Activated CD4-positive, alpha-beta T cell treated with anti-CD3 and anti-CD28 coated beads, Interleukin-2, amount 10 ng/mL, durations not matched to agents 7 days and 5 days (primary cell): ENCODE results near the gene OR2V1. TPM values are rescaled to one million over a fixed set of nuclear protein-coding genes. Genes with fewer than 3 reads are reported as not detected.
"Not testable (repeated sequence)": the region's sequence is repeated elsewhere in the genome, so short reads cannot be mapped to it uniquely, and the experiment has no call there.

ENCODE experiments used
- CTCF ChIA-PET: fragments of 350-600 bp; sonication (Branson Sonifier 250); formaldehyde crosslinking; loops from one replicate; lab custom pipeline; 2021; ENCODE audit warnings: antibody characterized with exemption; lab: Charles Lee
- POLR2A ChIA-PET: fragments of 350-600 bp; sonication (Branson Sonifier 250); formaldehyde crosslinking; loops from one replicate; lab custom pipeline; 2021; ENCODE audit warnings: antibody characterized with exemption; lab: Charles Lee
- DNase-seq: peaks from one replicate; pipeline ENCODE4 v3.0.0-alpha.2; 2020
- H3K27ac Mint-ChIP-seq: one replicate; pipeline ENCODE4 v1.8.0; 2021; ENCODE audit warnings: mild to moderate bottlenecking, moderate library complexity, mixed read lengths
- H3K27me3 Mint-ChIP-seq: one replicate; pipeline ENCODE4 v1.8.0; 2021; ENCODE audit warnings: mixed read lengths
- H3K36me3 Mint-ChIP-seq: one replicate; pipeline ENCODE4 v1.8.0; 2021; ENCODE audit warnings: low read depth, mixed read lengths
- H3K4me1 Mint-ChIP-seq: one replicate; pipeline ENCODE4 v1.8.0; 2021; ENCODE audit warnings: mixed read lengths
- H3K4me3 Mint-ChIP-seq: one replicate; pipeline ENCODE4 v1.8.0; 2021; ENCODE audit warnings: mild to moderate bottlenecking, moderate library complexity, mixed read lengths
- H3K9me3 Mint-ChIP-seq: one replicate; pipeline ENCODE4 v1.8.0; 2021; ENCODE audit warnings: mixed read lengths
- total RNA-seq, 2 experiments: library from RNA; stranded (reverse); gene quantifications; one replicate each; pipeline ENCODE4 v1.2.3, GENCODE V29; 2021

OR2V1 gene
- not detected for total RNA-seq

GRCh38 chr5:181130832-181131496 is at the start of gene OR2V1:
TSS of gene OR2V1 (minus strand) at chr5:181131169. CDS start at chr5:181125304, 5,865 bp downstream.
- ChIA-PET CTCF (no interaction called here), POLR2A (no interaction called here)
- H3K9me3 Mint-ChIP-seq, result peaks cover 4% of the 10 kb centered on the region
- no peak within 1 kb of the TSS for H3K27ac Mint-ChIP-seq
- H3K27me3 Mint-ChIP-seq, result peaks cover 30% of the 10 kb centered on the region
- no peak for DNase-seq
- H3K4me1 Mint-ChIP-seq, result no peaks in the 10 kb centered on the region
- H3K36me3 Mint-ChIP-seq, result no peaks in the 10 kb centered on the region
- no peak within 1 kb of the TSS for H3K4me3 Mint-ChIP-seq

- H3K27me3 Mint-ChIP-seq, result peaks cover 21% of the 10 kb centered on the region
- H3K9me3 Mint-ChIP-seq, POLR2A ChIA-PET, DNase-seq, H3K4me3 Mint-ChIP-seq, H3K27ac Mint-ChIP-seq, H3K36me3 Mint-ChIP-seq: not testable (repeated sequence)
- H3K4me1 Mint-ChIP-seq, result peaks cover 22% of the 10 kb centered on the region
- CTCF ChIA-PET, result interaction anchor here (0.7 to 1.0 kb wide), 2 partner anchors 12 to 20 kb away, joined by 3 to 4 read pairs; no protein-coding TSS in a partner anchor
Observed at GRCh38 chr5:181177559-181177958, 46.6 kb upstream of the OR2V1 start.

GRCh38 chr5:181176254-181176952 is 45.4 kb upstream of the OR2V1 start:
- Mint-ChIP-seq H3K27ac (no peak overlapping the region), H3K36me3 (no peaks in the 10 kb centered on the region), H3K4me3 (no peak overlapping the region), H3K9me3 (no peaks in the 10 kb centered on the region), H3K4me1 (peaks cover 23% of the 10 kb centered on the region), H3K27me3 (peaks cover 21% of the 10 kb centered on the region)
- no peak for DNase-seq
- CTCF ChIA-PET, result interaction anchor here (0.7 kb wide), 1 partner anchor 13 kb away, joined by 5 read pairs; no protein-coding TSS in a partner anchor
- POLR2A ChIA-PET, result no interaction called here

GRCh38 chr5:181173420-181174342 is 42.7 kb upstream of the OR2V1 start:
- ChIA-PET CTCF (interaction anchor here (0.7 to 3.3 kb wide), 9 partner anchors 9 to 372 kb away, joined by 3 to 22 read pairs (median 4); partner anchors contain the start of genes TRIM52 and TRIM7), POLR2A (interaction anchor here (0.6 to 1.0 kb wide), 5 partner anchors 11 to 1201 kb away, joined by 3 to 4 read pairs (median 3); no protein-coding TSS in a partner anchor)
- Mint-ChIP-seq H3K27me3 (peaks cover 37% of the 10 kb centered on the region), H3K27ac (peak overlapping the region; percentile 98), H3K4me1 (peaks cover 50% of the 10 kb centered on the region), H3K36me3 (peaks cover 2% of the 10 kb centered on the region), H3K4me3 (peak overlapping the region; percentile 91), H3K9me3 (no peaks in the 10 kb centered on the region)
- peak; percentile 75 for DNase-seq

- POLR2A ChIA-PET, result interaction anchor here (0.6 to 1.0 kb wide), 5 partner anchors 11 to 1200 kb away, joined by 3 to 4 read pairs (median 3); no protein-coding TSS in a partner anchor
- peaks cover 41% of the 10 kb centered on the region for H3K27me3 Mint-ChIP-seq
- CTCF ChIA-PET, result interaction anchor here (0.7 to 3.3 kb wide), 9 partner anchors 9 to 371 kb away, joined by 3 to 22 read pairs (median 4); partner anchors contain the start of genes TRIM52 and TRIM7
- H3K27ac Mint-ChIP-seq, result peak overlapping the region; percentile 98
- DNase-seq, result peak; percentile 66
- H3K9me3 Mint-ChIP-seq, result no peaks in the 10 kb centered on the region
- peaks cover 2% of the 10 kb centered on the region for H3K36me3 Mint-ChIP-seq
- H3K4me1 Mint-ChIP-seq, result peaks cover 52% of the 10 kb centered on the region
- peak overlapping the region; percentile 91 for H3K4me3 Mint-ChIP-seq
Observed at GRCh38 chr5:181173027-181173419, 42.1 kb upstream of the OR2V1 start.

GRCh38 chr5:181171782-181172181 is 40.8 kb upstream of the OR2V1 start:
- Mint-ChIP-seq H3K9me3 (no peaks in the 10 kb centered on the region), H3K4me1 (peaks cover 64% of the 10 kb centered on the region), H3K27me3 (peaks cover 43% of the 10 kb centered on the region), H3K4me3 (peak overlapping the region; percentile 32), H3K36me3 (peaks cover 2% of the 10 kb centered on the region), H3K27ac (no peak overlapping the region)
- CTCF ChIA-PET, result interaction anchor here (0.6 to 3.3 kb wide), 6 partner anchors 13 to 384 kb away, joined by 3 to 22 read pairs (median 6); partner anchors contain the start of gene TRIM7
- POLR2A ChIA-PET, result interaction anchor here (0.6 kb wide), 2 partner anchors 16 to 90 kb away, joined by 4 to 5 read pairs; no protein-coding TSS in a partner anchor
- no peak for DNase-seq

GRCh38 chr5:181170996-181171395 is 40.0 kb upstream of the OR2V1 start:
- CTCF ChIA-PET, result interaction anchor here (1.3 to 3.3 kb wide), 3 partner anchors 14 to 27 kb away, joined by 5 to 22 read pairs (median 7); no protein-coding TSS in a partner anchor
- Mint-ChIP-seq H3K4me1 (peaks cover 69% of the 10 kb centered on the region), H3K4me3 (peak overlapping the region; percentile 15), H3K27ac (no peak overlapping the region), H3K27me3 (peaks cover 40% of the 10 kb centered on the region), H3K36me3 (peaks cover 2% of the 10 kb centered on the region), H3K9me3 (no peaks in the 10 kb centered on the region)
- POLR2A ChIA-PET, result no interaction called here
- no peak for DNase-seq

GRCh38 chr5:181170237-181170825 is 39.4 kb upstream of the OR2V1 start:
- peaks cover 2% of the 10 kb centered on the region for H3K36me3 Mint-ChIP-seq
- no peaks in the 10 kb centered on the region for H3K9me3 Mint-ChIP-seq
- ChIA-PET POLR2A (no interaction called here), CTCF (interaction anchor here (1.2 to 1.9 kb wide), 3 partner anchors 14 to 27 kb away, joined by 5 to 7 read pairs (median 5); no protein-coding TSS in a partner anchor)
- peaks cover 39% of the 10 kb centered on the region for H3K27me3 Mint-ChIP-seq
- H3K4me1 Mint-ChIP-seq, result peaks cover 76% of the 10 kb centered on the region
- DNase-seq, result no peak
- peak overlapping the region; percentile 76 for H3K27ac Mint-ChIP-seq
- H3K4me3 Mint-ChIP-seq, result peak overlapping the region; percentile 50

GRCh38 chr5:181169459-181170236 is 38.7 kb upstream of the OR2V1 start:
- Mint-ChIP-seq H3K4me3 (peak overlapping the region; percentile 50), H3K27ac (peak overlapping the region; percentile 77), H3K4me1 (peaks cover 79% of the 10 kb centered on the region), H3K27me3 (peaks cover 38% of the 10 kb centered on the region)
- CTCF ChIA-PET, result interaction anchor here (1.2 to 2.2 kb wide), 3 partner anchors 15 to 28 kb away, joined by 5 to 18 read pairs (median 5); no protein-coding TSS in a partner anchor
- POLR2A ChIA-PET, H3K36me3 Mint-ChIP-seq, H3K9me3 Mint-ChIP-seq: not testable (repeated sequence)
- peak; percentile 74 for DNase-seq

GRCh38 chr5:181168595-181169118 is 37.7 kb upstream of the OR2V1 start:
- ChIA-PET POLR2A (no interaction called here), CTCF (interaction anchor here (0.9 to 2.2 kb wide), 7 partner anchors 9 to 53 kb away, joined by 3 to 18 read pairs (median 4); no protein-coding TSS in a partner anchor)
- Mint-ChIP-seq H3K4me3 (peak overlapping the region; percentile 15), H3K27me3 (peaks cover 37% of the 10 kb centered on the region), H3K4me1 (peaks cover 87% of the 10 kb centered on the region), H3K9me3 (no peaks in the 10 kb centered on the region), H3K27ac (peak overlapping the region; percentile 79), H3K36me3 (peaks cover 2% of the 10 kb centered on the region)
- DNase-seq, result no peak
